Astrocyte (in vitro differentiated cells and primary cell): ENCODE data around the gene HLA-DRB5. TPM values are rescaled to one million over a fixed set of nuclear protein-coding genes. Genes with fewer than 3 reads are reported as not detected.

Experiments
- DNase-seq: peaks from one replicate; pipeline ENCODE4 v3.0.0-alpha.2; 2010; ENCODE audit warnings: low read depth
- FAIRE-seq: peaks from 2 replicates; lab custom pipeline; 2011; peaks lifted over from hg19 to GRCh38; lab: Jason Lieb, UNC
- H2AFZ ChIP-seq: 2 replicates; pipeline ENCODE4 v1.6.0; 2012; ENCODE audit warnings: low read depth, low read length, inconsistent platforms
- H3K27ac ChIP-seq: 2 replicates; pipeline ENCODE4 v1.5.1; 2011; ENCODE audit warnings: low read depth, low read length, inconsistent platforms
- H3K27me3 ChIP-seq: 2 replicates; pipeline ENCODE4 v1.6.0; 2011; ENCODE audit warnings: low read length, inconsistent platforms; ENCODE audit not compliant: insufficient read depth
- H3K36me3 ChIP-seq: 2 replicates; pipeline ENCODE4 v1.5.1; 2011; ENCODE audit warnings: low read length, inconsistent platforms; ENCODE audit not compliant: insufficient read depth
- H3K4me1 ChIP-seq: 2 replicates; pipeline ENCODE4 v1.5.1; 2011; ENCODE audit warnings: low read length, inconsistent platforms; ENCODE audit not compliant: insufficient read depth
- H3K4me2 ChIP-seq: 2 replicates; pipeline ENCODE4 v1.6.0; 2012; ENCODE audit warnings: low read length, inconsistent platforms
- H3K4me3 ChIP-seq: 2 replicates; pipeline ENCODE4 v1.5.1; 2011; ENCODE audit warnings: low read depth, mild to moderate bottlenecking, low read length, inconsistent platforms; ENCODE audit not compliant: insufficient read depth
- H3K79me2 ChIP-seq: 2 replicates; pipeline ENCODE4 v1.6.0; 2012; ENCODE audit warnings: mild to moderate bottlenecking, low read length, inconsistent platforms; ENCODE audit not compliant: insufficient read depth
- H3K9ac ChIP-seq: 2 replicates; pipeline ENCODE4 v1.6.0; 2012; ENCODE audit warnings: mild to moderate bottlenecking, low read length, inconsistent platforms
- H3K9me3 ChIP-seq: 2 replicates; pipeline ENCODE4 v1.5.1; 2012; ENCODE audit warnings: low read depth, mild to moderate bottlenecking, low read length, inconsistent platforms; ENCODE audit not compliant: insufficient read depth
- H4K20me1 ChIP-seq: 2 replicates; pipeline ENCODE4 v1.6.0; 2012; ENCODE audit warnings: low read length, inconsistent platforms; ENCODE audit not compliant: insufficient read depth
- H3K27ac Mint-ChIP-seq: one replicate; pipeline ENCODE4 v1.8.0; 2021; ENCODE audit warnings: mild to moderate bottlenecking, mixed read lengths; ENCODE audit not compliant: unreplicated experiment
- H3K27me3 Mint-ChIP-seq: one replicate; pipeline ENCODE4 v1.8.0; 2021; ENCODE audit warnings: low read depth, mixed read lengths; ENCODE audit not compliant: unreplicated experiment
- H3K36me3 Mint-ChIP-seq: one replicate; pipeline ENCODE4 v1.8.0; 2021; ENCODE audit warnings: low read depth, mixed read lengths; ENCODE audit not compliant: unreplicated experiment
- H3K4me1 Mint-ChIP-seq: one replicate; pipeline ENCODE4 v1.8.0; 2021; ENCODE audit warnings: low read depth, mixed read lengths; ENCODE audit not compliant: unreplicated experiment
- H3K4me3 Mint-ChIP-seq: one replicate; pipeline ENCODE4 v1.8.0; 2021; ENCODE audit warnings: mild to moderate bottlenecking, moderate library complexity, mixed read lengths; ENCODE audit not compliant: unreplicated experiment
- H3K9me3 Mint-ChIP-seq: one replicate; pipeline ENCODE4 v1.8.0; 2021; ENCODE audit warnings: mild to moderate bottlenecking, mixed read lengths; ENCODE audit not compliant: unreplicated experiment
- CTCF ChIP-seq: IDR thresholded peaks from 2 replicates; pipeline ENCODE4 v1.5.1; 2011; ENCODE audit warnings: low read depth, mild to moderate bottlenecking, inconsistent platforms, low read length, moderate library complexity; ENCODE audit not compliant: insufficient read depth
- EZH2 ChIP-seq: IDR thresholded peaks from 2 replicates; pipeline ENCODE4 v1.6.1; 2012; ENCODE audit warnings: mild to moderate bottlenecking, low read length, inconsistent platforms; ENCODE audit not compliant: insufficient read depth
- total RNA-seq: library from RNA; stranded (reverse); gene quantifications from 2 replicates; pipeline ENCODE4 v1.2.1, GENCODE V29; 2021

Gene HLA-DRB5
- total RNA-seq, 1 donor from 2014 or later = not detected

DNA sequence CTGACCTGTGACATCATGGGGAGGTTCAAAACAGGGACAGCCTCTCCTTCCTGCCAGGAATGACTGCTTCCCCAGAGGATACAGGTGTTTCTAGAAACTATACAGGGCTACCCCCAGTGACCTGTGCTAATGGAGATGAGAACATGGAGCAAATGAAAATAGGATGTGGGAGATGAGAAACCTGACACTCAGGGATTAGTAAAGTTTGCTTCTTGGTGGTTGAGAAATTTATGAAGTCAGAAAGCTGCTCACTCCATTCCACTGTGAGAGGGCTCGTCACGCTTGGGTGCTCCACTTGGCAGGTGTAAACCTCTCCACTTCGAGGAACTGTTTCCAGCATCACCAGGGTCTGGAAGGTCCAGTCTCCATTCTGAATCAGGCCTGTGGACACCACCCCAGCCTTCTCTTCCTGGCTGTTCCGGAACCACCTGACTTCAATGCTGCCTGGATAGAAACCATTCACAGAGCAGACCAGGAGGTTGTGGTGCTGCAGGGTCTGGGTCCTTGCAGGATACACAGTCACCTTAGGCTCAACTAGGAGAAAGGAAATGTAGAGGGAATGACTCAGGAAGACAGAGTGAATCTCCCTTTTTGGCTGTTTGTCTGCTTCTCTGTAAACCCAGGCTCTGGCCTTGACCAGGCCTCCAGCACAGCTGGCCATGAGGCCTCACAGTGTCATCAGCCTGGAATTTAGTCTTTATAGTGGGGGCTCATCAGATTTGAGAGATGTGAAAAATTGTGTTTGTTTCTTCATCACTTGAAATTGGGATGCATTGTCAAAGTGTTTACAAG is 10.8 kb downstream of the HLA-DRB5 start:
- FAIRE-seq (no peak), DNase-seq (no peak)
- Histone ChIP-seq H3K27me3 (no peaks in the 10 kb centered on the region), H3K4me2 (no peak overlapping the region), H3K36me3 (no peaks in the 10 kb centered on the region), H3K27ac (no peak overlapping the region), H3K9me3 (no peaks in the 10 kb centered on the region), H3K4me3 (no peak overlapping the region), H4K20me1 (no peaks in the 10 kb centered on the region), H3K4me1 (no peaks in the 10 kb centered on the region), H2AFZ (no peak overlapping the region), H3K79me2 (no peaks in the 10 kb centered on the region), H3K9ac (no peak overlapping the region)
- no peak for TF ChIP-seq CTCF
- TF ChIP-seq EZH2 = no peak
- Mint-ChIP-seq H3K9me3 (no peaks in the 10 kb centered on the region), H3K4me3 (no peak overlapping the region), H3K4me1 (peaks cover 2% of the 10 kb centered on the region), H3K27ac (no peak overlapping the region), H3K27me3 (peaks cover 14% of the 10 kb centered on the region), H3K36me3 (no peaks in the 10 kb centered on the region)

DNA sequence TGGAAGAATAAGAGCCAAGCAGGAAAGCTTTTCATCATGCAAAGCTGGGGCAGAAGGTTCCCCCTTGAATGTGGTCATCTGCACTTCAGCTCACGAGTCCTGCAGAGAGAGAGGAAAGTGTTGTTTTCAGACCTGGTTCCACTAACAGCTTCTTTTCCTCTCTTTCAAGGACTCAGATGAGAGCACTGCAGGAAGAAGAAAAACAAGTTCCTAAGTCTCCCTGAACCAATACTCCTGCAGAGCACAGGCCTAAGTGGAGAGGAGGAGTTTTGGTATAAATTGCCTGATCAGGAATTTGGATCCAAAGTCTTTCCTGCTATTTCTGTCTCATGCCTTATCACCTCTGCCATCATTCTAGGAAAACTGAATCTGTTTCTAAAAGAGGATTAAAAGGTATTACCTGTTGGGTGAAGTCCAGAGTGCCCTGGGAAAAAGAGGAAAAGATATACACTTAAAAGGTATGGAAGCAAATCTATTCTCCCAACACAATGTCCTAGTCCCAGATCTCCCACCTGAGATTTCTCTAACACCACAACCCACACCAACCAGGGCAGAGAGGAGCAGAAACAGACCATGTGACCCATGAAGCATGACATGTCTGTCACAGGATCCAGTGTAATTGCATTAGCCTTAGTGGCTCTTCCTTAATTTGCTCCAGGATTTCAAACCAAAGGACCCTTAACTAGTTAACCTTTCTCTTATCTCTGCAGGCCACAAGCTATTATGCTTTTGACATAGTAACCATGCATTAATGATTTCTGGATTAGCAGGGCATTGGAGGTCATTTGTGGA is 12.2 kb downstream of the HLA-DRB5 start:
- H3K27ac ChIP-seq = no peak overlapping the region
- no peak overlapping the region for H3K4me3 ChIP-seq
- Mint-ChIP-seq H3K4me1 (no peaks in the 10 kb centered on the region), H3K36me3 (no peaks in the 10 kb centered on the region), H3K27me3 (peaks cover 8% of the 10 kb centered on the region), H3K27ac (no peak overlapping the region), H3K9me3 (no peaks in the 10 kb centered on the region), H3K4me3 (no peak overlapping the region)
- H4K20me1 ChIP-seq = no peaks in the 10 kb centered on the region
- no peak for DNase-seq
- H3K27me3 ChIP-seq = no peaks in the 10 kb centered on the region
- no peak overlapping the region for H3K9ac ChIP-seq
- H3K4me1 ChIP-seq = no peaks in the 10 kb centered on the region
- TF ChIP-seq EZH2 (no peak), CTCF (no peak)
- no peaks in the 10 kb centered on the region for H3K9me3 ChIP-seq
- no peak overlapping the region for H2AFZ ChIP-seq
- no peak overlapping the region for H3K4me2 ChIP-seq
- no peak for FAIRE-seq
- no peaks in the 10 kb centered on the region for H3K36me3 ChIP-seq
- H3K79me2 ChIP-seq = no peaks in the 10 kb centered on the region
